Ovary (tissue), 9 donors: ENCODE results near the gene CNPY2. TPM values are rescaled to one million over a fixed set of nuclear protein-coding genes. Genes with fewer than 3 reads are reported as not detected.
"Not testable (repeated sequence)": the region's sequence is repeated elsewhere in the genome, so short reads cannot be mapped to it uniquely, and the experiment has no call there.

ENCODE experiments used
- DNase-seq, 5 donors: peaks; one replicate each; pipeline ENCODE4 v3.0.0-alpha.2; 2019 to 2020
- H3K27ac ChIP-seq, 2 donors: fragments of 200-600 bp; one replicate each; pipeline versions ENCODE4 v1.5.1 to v1.8.0; 2019 to 2022
- H3K27me3 ChIP-seq: fragments of 200-600 bp; one replicate; pipeline ENCODE4 v1.8.0; 2022
- H3K36me3 ChIP-seq: fragments of 200-600 bp; sonication (generic); one replicate; pipeline ENCODE4 v1.5.1; 2019
- H3K4me1 ChIP-seq: one replicate; pipeline ENCODE4 v1.8.1; 2013; ENCODE audit warnings: mild to moderate bottlenecking, moderate library complexity; ENCODE audit not compliant: insufficient read depth
- H3K4me3 ChIP-seq: fragments of 200-600 bp; sonication (generic); one replicate; pipeline ENCODE4 v1.5.1; 2017
- H3K9me3 ChIP-seq, 2 donors: fragments of 200-600 bp in 1 of 2; sonication (generic) in 1 of 2; one replicate each; pipeline versions ENCODE4 v1.5.1 to v1.8.1; 2013 to 2019; ENCODE audit warnings: mild to moderate bottlenecking in 1 of 2, moderate library complexity in 1 of 2
- CTCF ChIP-seq, 3 donors: fragments of 450-650 bp in 2 of 3; fragments of 200-600 bp in 1 of 3; IDR thresholded peaks; one replicate each; pipeline versions ENCODE4 v1.5.1 to v1.8.0; 2016 to 2022; ENCODE audit warnings: antibody characterized with exemption in 3 of 3, mild to moderate bottlenecking in 1 of 3
- EP300 ChIP-seq: sonication (generic); formaldehyde crosslinking; IDR thresholded peaks from one replicate; pipeline ENCODE4 v1.6.1; 2017; ENCODE audit warnings: antibody characterized with exemption
- POLR2A ChIP-seq: fragments of 450-650 bp; IDR thresholded peaks from one replicate; pipeline ENCODE4 v1.6.1; 2017; ENCODE audit warnings: antibody characterized with exemption, mild to moderate bottlenecking, moderate library complexity
- WGBS, 3 donors: extraction: QIAGEN DNeasy Blood & Tissue Kit in 1 of 3; methylation state at CpG; one replicate each; pipeline versions ENCODE4 v1.1.5 to v1.1.7; 2013 to 2017; 5-methylcytosine and 5-hydroxymethylcytosine counted together
- intact Hi-C, 4 donors: fragments of 100-400 bp; cut with DNase I; formaldehyde crosslinking; loops; one replicate each; pipeline versions ENCODE4 v1.11.0 to v1.15.1; 2022 to 2023
- polyA plus RNA-seq, 2 donors: library from polyadenylated mRNA; stranded (reverse); fragments of 200-250 nt in 1 of 2; fragments of 350-450 nt in 1 of 2; fragmentation: Illumina TruSeq in 1 of 2; extraction: RNeasy Lipid Tissue Mini Kit (QIAGEN cat#74804) in 1 of 2; gene quantifications; one replicate each; pipeline ENCODE4 v1.2.3, GENCODE V29; 2013 to 2014
- total RNA-seq, 7 donors: library from RNA; depleted of rRNA in 2 of 7; stranded (reverse); fragments of >200 nt in 2 of 7; fragmentation: NEBNext Ultra II Directional in 3 of 7; extraction: Animal tissue kit (Norgen Biotek cat#: 25700) in 3 of 7; gene quantifications; one replicate each; pipeline versions ENCODE4 v1.1.0 to v1.2.4, GENCODE V29; 2016 to 2023
- donor health status: DM: no; HTN: no; CAD: no; lungs with moderate emphysema.
- donor health status: DM: no; HTN: no; CAD: no.
- donor health status: Bipolar disorder and iron deficiency.
- donor health status: DM: yes; HTN: yes; CAD: no.
- donor health status: DM: no; HTN: no; CAD: no.
- donor health status: DM: yes; HTN: yes; CAD: no.

The CNPY2 gene
- total and polyA plus RNA-seq, 9 donors: 58.9 to 134 (median 89.1) TPM

DNA sequence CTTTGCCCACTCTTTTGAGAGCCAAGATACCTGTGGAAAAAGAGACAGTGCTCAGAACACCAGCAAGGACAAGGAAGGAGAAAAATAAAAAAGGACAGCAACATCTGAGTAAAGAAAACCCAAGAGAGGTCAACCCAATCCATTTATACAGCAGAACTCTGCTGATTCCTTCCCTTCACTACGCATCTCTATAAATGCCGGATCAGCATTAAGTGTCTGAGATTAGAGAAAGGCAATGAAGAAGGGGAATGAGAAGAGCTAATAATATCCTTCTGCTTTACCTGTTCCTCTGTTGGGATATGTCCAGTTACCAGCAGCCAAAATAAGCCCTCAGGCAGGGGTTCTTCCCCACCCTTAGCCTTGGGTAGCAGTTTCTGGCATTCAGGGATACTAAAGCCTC lies 33.2 kb downstream of the CNPY2 start:
- intact Hi-C loops: no loop called here
- no peaks in the 10 kb centered on the region for H3K9me3 ChIP-seq
- peaks cover 6% of the 10 kb centered on the region for H3K4me1 ChIP-seq
- DNase-seq: no peak
- 97 to 99% (median 98%) methylated on average over 2 of the region's 2 CpGs for WGBS, 3 donors
- H3K27ac ChIP-seq: no peak overlapping the region
- TF ChIP-seq EP300: no peak
- no peak for TF ChIP-seq CTCF (IDR thresholded peaks at IDR 0.05)
- TF ChIP-seq POLR2A: no peak
- H3K4me3 ChIP-seq: no peak overlapping the region
- no peaks in the 10 kb centered on the region for H3K27me3 ChIP-seq
- H3K36me3 ChIP-seq: no peaks in the 10 kb centered on the region

DNA sequence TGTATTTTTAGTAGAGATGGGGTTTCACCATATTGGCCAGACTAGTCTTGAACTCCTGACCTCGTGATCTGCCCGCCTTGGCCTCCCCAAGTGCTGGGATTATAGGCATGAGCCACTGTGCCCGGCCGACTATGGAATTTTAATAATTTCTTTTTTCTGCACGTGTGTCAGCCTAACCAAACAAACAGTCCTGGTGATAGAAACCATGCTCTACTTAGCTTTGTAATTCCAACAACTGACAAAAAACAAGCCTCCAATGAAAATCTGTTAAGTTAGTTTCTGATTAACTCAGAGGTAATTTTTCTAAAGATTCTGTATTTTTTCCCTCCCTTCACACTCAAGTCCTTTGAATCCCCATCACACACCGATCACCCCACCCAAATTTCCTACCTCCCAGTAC lies 33.8 kb downstream of the CNPY2 start:
- WGBS, 3 donors: 85 to 89% (median 85%) methylated on average over 6 of the region's 6 CpGs
- intact Hi-C loops: no loop called here
- TF ChIP-seq EP300: no peak
- no peak for TF ChIP-seq CTCF (IDR thresholded peaks at IDR 0.05)
- no peak for TF ChIP-seq POLR2A
- no peak for DNase-seq
- no peaks in the 10 kb centered on the region for H3K36me3 ChIP-seq
- H3K27me3 ChIP-seq: no peaks in the 10 kb centered on the region
- H3K4me1 ChIP-seq: peaks cover 4% of the 10 kb centered on the region
- no peaks in the 10 kb centered on the region for H3K9me3 ChIP-seq
- no peak overlapping the region for H3K4me3 ChIP-seq
- H3K27ac ChIP-seq: no peak overlapping the region

DNA sequence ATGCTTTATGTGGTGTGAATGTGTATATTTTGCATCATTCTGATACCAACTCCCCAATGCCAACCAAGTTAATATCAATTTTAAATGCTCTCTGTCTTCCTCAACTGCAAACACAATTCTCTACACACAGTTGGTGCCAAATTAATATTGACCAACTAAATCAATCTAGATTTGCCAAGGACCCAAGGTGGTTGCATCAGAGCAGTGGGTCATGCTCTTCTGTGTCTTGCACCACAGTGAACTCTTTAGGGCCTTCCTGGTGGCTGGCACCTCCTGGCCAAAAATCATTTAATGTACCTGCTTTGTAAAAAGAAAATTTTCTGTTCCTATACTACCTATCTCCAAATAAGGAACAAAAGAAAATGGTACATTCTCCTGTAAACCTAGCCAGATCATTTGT lies 34.9 kb downstream of the CNPY2 start:
- no peak for DNase-seq
- Histone ChIP-seq H3K4me1 (peaks cover 3% of the 10 kb centered on the region), H3K27me3 (no peaks in the 10 kb centered on the region), H3K36me3 (no peaks in the 10 kb centered on the region), H3K4me3 (no peak overlapping the region), H3K9me3 (no peaks in the 10 kb centered on the region), H3K27ac (no peak overlapping the region)
- no peak for TF ChIP-seq POLR2A
- no peak for TF ChIP-seq EP300
- TF ChIP-seq CTCF (IDR thresholded peaks at IDR 0.05): no peak
- intact Hi-C loops: no loop called here

- 94 to 96% (median 95%) methylated on average over 3 of the region's 3 CpGs for WGBS, 3 donors
- no peak for TF ChIP-seq CTCF (IDR thresholded peaks at IDR 0.05)
- H3K9me3 ChIP-seq: no peaks in the 10 kb centered on the region
- no peaks in the 10 kb centered on the region for H3K4me1 ChIP-seq
- H3K4me3 ChIP-seq: no peak overlapping the region
- no peak for DNase-seq
- no peaks in the 10 kb centered on the region for H3K27me3 ChIP-seq
- H3K27ac ChIP-seq: no peak overlapping the region
- H3K36me3 ChIP-seq: no peaks in the 10 kb centered on the region
- intact Hi-C loops: no loop called here
These were observed 36.9 kb downstream of the CNPY2 start for GRCh38 chr12:56278905-56279304.

- H3K4me3 ChIP-seq: no peak overlapping the region
- 88 to 95% (median 95%) methylated on average over 2 of the region's 2 CpGs for WGBS, 3 donors
- H3K27me3 ChIP-seq: no peaks in the 10 kb centered on the region
- TF ChIP-seq CTCF (IDR thresholded peaks at IDR 0.05): no peak
- TF ChIP-seq EP300: no peak
- no peak for TF ChIP-seq POLR2A
- DNase-seq: no peak
- no peaks in the 10 kb centered on the region for H3K36me3 ChIP-seq
- no peak overlapping the region for H3K27ac ChIP-seq
- intact Hi-C loops: no loop called here
- H3K9me3 ChIP-seq: no peaks in the 10 kb centered on the region
- H3K4me1 ChIP-seq: no peaks in the 10 kb centered on the region
These were observed 41.5 kb downstream of the CNPY2 start for GRCh38 chr12:56274299-56274698.

DNA sequence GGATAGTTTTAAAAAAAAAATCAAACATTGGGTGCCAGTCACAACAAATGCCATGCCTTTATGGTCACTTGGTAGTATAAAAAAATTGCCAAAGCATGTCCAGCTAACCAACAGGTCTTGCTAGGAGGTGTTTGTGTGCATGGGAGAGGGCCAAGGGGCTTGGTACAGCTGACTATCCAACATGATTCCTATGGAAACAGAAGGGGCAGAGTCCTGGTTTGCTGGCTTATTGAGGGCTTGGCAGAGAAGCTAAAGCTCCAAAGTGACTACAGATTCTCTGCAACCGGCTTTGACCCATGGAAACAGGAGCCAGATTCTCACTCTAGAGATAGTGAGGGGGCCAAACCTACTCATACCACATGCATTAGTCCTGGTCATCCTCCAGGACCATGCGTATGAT lies 43.3 kb downstream of the CNPY2 start:
- intact Hi-C loops, DNase-seq, H3K27me3 ChIP-seq, H3K9me3 ChIP-seq, H3K27ac ChIP-seq, H3K4me3 ChIP-seq, H3K4me1 ChIP-seq, H3K36me3 ChIP-seq: not testable (repeated sequence)
- WGBS, 3 donors: 71 to 81% (median 74%) methylated on average over 2 of the region's 2 CpGs
